Type B pancreatic cell (in vitro differentiated cells): ENCODE results near the gene AMPD2. TPM values are rescaled to one million over a fixed set of nuclear protein-coding genes. Genes with fewer than 3 reads are reported as not detected.
"Not testable (repeated sequence)": the region's sequence is repeated elsewhere in the genome, so short reads cannot be mapped to it uniquely, and the experiment has no call there.

Source experiments
- DNase-seq: peaks from one replicate; pipeline ENCODE4 v3.0.0; 2021; ENCODE audit warnings: mixed read lengths; ENCODE audit not compliant: unreplicated experiment; ENCODE audit errors: extremely low spot score
- H3K27ac Mint-ChIP-seq: 2 replicates; pipeline ENCODE4 v1.8.0; 2021; ENCODE audit warnings: mild to moderate bottlenecking, mixed read lengths
- H3K27me3 Mint-ChIP-seq: 2 replicates; pipeline ENCODE4 v1.8.0; 2021; ENCODE audit warnings: mixed read lengths
- H3K36me3 Mint-ChIP-seq: 2 replicates; pipeline ENCODE4 v1.8.0; 2021; ENCODE audit warnings: mixed read lengths
- H3K4me1 Mint-ChIP-seq: one replicate; pipeline ENCODE4 v1.8.0; 2021; ENCODE audit warnings: mixed read lengths; ENCODE audit not compliant: unreplicated experiment
- H3K4me3 Mint-ChIP-seq: 2 replicates; pipeline ENCODE4 v1.8.0; 2021; ENCODE audit warnings: mild to moderate bottlenecking, mixed read lengths
- H3K9me3 Mint-ChIP-seq: 2 replicates; pipeline ENCODE4 v1.8.0; 2021; ENCODE audit warnings: mixed read lengths
- CTCF ChIP-seq: fragments of 200-600 bp; sonication (generic); conservative IDR thresholded peaks from 2 replicates; pipeline ENCODE4 v1.5.0; 2021; ENCODE audit warnings: antibody characterized with exemption, mild to moderate bottlenecking
- total RNA-seq: library from RNA; stranded (reverse); gene quantifications from 2 replicates; pipeline ENCODE4 v1.2.1, GENCODE V29; 2021; ENCODE audit warnings: low replicate concordance

Gene AMPD2
- total RNA-seq, 1 donor from 2014 or later, result 105 TPM

- Mint-ChIP-seq H3K27ac (no peak overlapping the region), H3K4me1 (peaks cover 12% of the 10 kb centered on the region), H3K36me3 (peaks cover 15% of the 10 kb centered on the region), H3K9me3 (no peaks in the 10 kb centered on the region), H3K27me3 (no peaks in the 10 kb centered on the region), H3K4me3 (no peak overlapping the region)
- no peak for DNase-seq
- TF ChIP-seq CTCF, result no peak
Measured at GRCh38 chr1:109671067-109671466, 51.4 kb downstream of the AMPD2 start.

- H3K4me3 Mint-ChIP-seq, result not testable (repeated sequence)
Measured at GRCh38 chr1:109673861-109674260, 54.2 kb downstream of the AMPD2 start.

GRCh38 chr1:109676683-109677381 is 57.2 kb downstream of the AMPD2 start:
- H3K4me3 Mint-ChIP-seq, H3K27me3 Mint-ChIP-seq, DNase-seq, H3K9me3 Mint-ChIP-seq, H3K4me1 Mint-ChIP-seq, H3K36me3 Mint-ChIP-seq, H3K27ac Mint-ChIP-seq: not testable (repeated sequence)

More at GRCh38 chr1:109673861-109674260, 54.2 kb downstream of the AMPD2 start:
- peaks cover 15% of the 10 kb centered on the region for H3K36me3 Mint-ChIP-seq
- H3K4me1 Mint-ChIP-seq, H3K27me3 Mint-ChIP-seq, H3K9me3 Mint-ChIP-seq, H3K27ac Mint-ChIP-seq, DNase-seq: not testable (repeated sequence)

GRCh38 chr1:109677459-109677858 is 57.8 kb downstream of the AMPD2 start:
- no peak overlapping the region for H3K4me3 Mint-ChIP-seq
- H3K27me3 Mint-ChIP-seq, result no peaks in the 10 kb centered on the region
- no peak overlapping the region for H3K27ac Mint-ChIP-seq
- no peaks in the 10 kb centered on the region for H3K36me3 Mint-ChIP-seq
- no peak for DNase-seq
- no peaks in the 10 kb centered on the region for H3K9me3 Mint-ChIP-seq
- no peaks in the 10 kb centered on the region for H3K4me1 Mint-ChIP-seq
- no peak for TF ChIP-seq CTCF

GRCh38 chr1:109678637-109679036 is 59.0 kb downstream of the AMPD2 start:
- H3K27me3 Mint-ChIP-seq, H3K4me1 Mint-ChIP-seq, H3K9me3 Mint-ChIP-seq, H3K36me3 Mint-ChIP-seq, DNase-seq, H3K27ac Mint-ChIP-seq, H3K4me3 Mint-ChIP-seq: not testable (repeated sequence)

Other genes starting within 250 kb of the AMPD2 start
- gene SORT1, start 221.9 kb upstream of the AMPD2 start, total RNA-seq, result 52.3 and 88.6 TPM in 2 replicates
- gene PSMA5, start 193.4 kb upstream of the AMPD2 start, total RNA-seq, result 84.3 and 85.7 TPM in 2 replicates
- 0.33 and 0.58 TPM in 2 replicates for gene SYPL2, start 153.3 kb upstream of the AMPD2 start, total RNA-seq
- gene ATXN7L2, start 135.9 kb upstream of the AMPD2 start, total RNA-seq, result 5.7 and 12.0 TPM in 2 replicates
- 10.4 and 14.3 TPM in 2 replicates for gene CYB561D1, start 125.7 kb upstream of the AMPD2 start, total RNA-seq
- gene AMIGO1, start 110.1 kb upstream of the AMPD2 start, total RNA-seq, result 5.4 and 6.1 TPM in 2 replicates
- not detected in 2 replicates for gene GPR61, start 80.0 kb upstream of the AMPD2 start, total RNA-seq
- gene GNAI3, start 71.2 kb upstream of the AMPD2 start, total RNA-seq, result 8.8 and 8.9 TPM in 2 replicates
- not detected in 2 replicates for gene GNAT2, start 221 bp upstream of the AMPD2 start, total RNA-seq
- 37.5 and 42.2 TPM in 2 replicates for gene GSTM4, start 36.3 kb downstream of the AMPD2 start, total RNA-seq
- gene GSTM2, start 48.2 kb downstream of the AMPD2 start, total RNA-seq, result 26.8 and 75.6 TPM in 2 replicates
- 6.6 and 37.3 TPM in 2 replicates for gene GSTM1, start 68.0 kb downstream of the AMPD2 start, total RNA-seq
- gene GSTM5, start 92.4 kb downstream of the AMPD2 start, total RNA-seq, result 0.17 and 0.52 TPM in 2 replicates
- 32.9 and 78.4 TPM in 2 replicates for gene GSTM3, start 121.2 kb downstream of the AMPD2 start, total RNA-seq
- 9.9 and 19.1 TPM in 2 replicates for gene EPS8L3, start 144.1 kb downstream of the AMPD2 start, total RNA-seq